ENCODE results near the gene PDE6G.

Gene PDE6G

GRCh38 chr17:81656118-81656743 lies at the start of gene PDE6G:
Gene PDE6G, minus strand, starts transcription at chr17:81656542. Its CDS starts 3,237 bp downstream, at chr17:81653305.
- TF ChIP-seq, protein P1, sequence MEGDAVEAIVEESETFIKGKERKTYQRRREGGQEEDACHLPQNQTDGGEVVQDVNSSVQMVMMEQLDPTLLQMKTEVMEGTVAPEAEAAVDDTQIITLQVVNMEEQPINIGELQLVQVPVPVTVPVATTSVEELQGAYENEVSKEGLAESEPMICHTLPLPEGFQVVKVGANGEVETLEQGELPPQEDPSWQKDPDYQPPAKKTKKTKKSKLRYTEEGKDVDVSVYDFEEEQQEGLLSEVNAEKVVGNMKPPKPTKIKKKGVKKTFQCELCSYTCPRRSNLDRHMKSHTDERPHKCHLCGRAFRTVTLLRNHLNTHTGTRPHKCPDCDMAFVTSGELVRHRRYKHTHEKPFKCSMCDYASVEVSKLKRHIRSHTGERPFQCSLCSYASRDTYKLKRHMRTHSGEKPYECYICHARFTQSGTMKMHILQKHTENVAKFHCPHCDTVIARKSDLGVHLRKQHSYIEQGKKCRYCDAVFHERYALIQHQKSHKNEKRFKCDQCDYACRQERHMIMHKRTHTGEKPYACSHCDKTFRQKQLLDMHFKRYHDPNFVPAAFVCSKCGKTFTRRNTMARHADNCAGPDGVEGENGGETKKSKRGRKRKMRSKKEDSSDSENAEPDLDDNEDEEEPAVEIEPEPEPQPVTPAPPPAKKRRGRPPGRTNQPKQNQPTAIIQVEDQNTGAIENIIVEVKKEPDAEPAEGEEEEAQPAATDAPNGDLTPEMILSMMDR (conservative IDR thresholded peaks at IDR 0.05; ENCODE audit: control insufficient read depth, insufficient read depth, low read depth, low read length): no peak
- DNase-seq (ENCODE audit: low read depth): no peak
- no peak within 1 kb of the TSS for H3K4me3 ChIP-seq (ENCODE audit: control insufficient read depth, low read depth, low read length)

DNA sequence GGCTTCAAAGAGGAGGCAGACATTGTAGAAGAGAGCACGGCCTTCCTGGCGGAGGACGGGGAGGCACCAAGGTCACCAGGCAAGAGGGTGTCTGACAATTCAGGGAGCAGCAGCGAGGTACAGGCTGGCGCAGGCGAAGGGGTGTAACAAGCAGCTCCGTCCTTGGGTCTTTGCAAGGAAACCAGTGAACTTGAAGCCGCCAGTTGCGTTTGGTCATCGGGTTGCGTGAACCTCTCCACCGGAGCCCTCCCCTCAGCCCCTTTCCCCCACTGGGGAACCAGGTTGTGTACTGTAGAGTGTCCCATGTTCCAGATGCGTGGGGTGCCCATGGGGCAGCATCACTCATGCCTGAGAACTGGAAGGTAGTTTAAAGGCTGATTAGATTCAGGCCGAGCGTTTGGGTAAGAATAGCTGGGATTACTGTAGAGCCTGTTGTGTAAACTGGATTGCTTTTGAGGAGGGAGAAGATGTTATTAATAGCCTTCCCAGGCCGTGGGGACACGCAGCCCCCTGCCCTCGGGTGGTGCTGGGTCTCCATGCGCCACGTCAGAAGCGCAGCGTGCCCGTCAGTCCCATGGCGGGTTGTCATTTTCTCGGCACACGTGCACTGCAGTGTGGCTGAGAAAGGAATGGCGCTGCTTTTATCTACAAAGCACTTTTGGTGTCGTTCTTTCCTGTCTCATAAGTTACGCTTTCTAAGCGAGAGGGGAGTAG lies 49.3 kb upstream of the PDE6G start:
- no peak for DNase-seq (ENCODE audit: low read depth)
- no peak overlapping the region for H3K4me3 ChIP-seq (ENCODE audit: control insufficient read depth, low read depth, low read length)
- TF ChIP-seq, protein P1 (conservative IDR thresholded peaks at IDR 0.05; ENCODE audit: control insufficient read depth, insufficient read depth, low read depth, low read length): no peak

DNA sequence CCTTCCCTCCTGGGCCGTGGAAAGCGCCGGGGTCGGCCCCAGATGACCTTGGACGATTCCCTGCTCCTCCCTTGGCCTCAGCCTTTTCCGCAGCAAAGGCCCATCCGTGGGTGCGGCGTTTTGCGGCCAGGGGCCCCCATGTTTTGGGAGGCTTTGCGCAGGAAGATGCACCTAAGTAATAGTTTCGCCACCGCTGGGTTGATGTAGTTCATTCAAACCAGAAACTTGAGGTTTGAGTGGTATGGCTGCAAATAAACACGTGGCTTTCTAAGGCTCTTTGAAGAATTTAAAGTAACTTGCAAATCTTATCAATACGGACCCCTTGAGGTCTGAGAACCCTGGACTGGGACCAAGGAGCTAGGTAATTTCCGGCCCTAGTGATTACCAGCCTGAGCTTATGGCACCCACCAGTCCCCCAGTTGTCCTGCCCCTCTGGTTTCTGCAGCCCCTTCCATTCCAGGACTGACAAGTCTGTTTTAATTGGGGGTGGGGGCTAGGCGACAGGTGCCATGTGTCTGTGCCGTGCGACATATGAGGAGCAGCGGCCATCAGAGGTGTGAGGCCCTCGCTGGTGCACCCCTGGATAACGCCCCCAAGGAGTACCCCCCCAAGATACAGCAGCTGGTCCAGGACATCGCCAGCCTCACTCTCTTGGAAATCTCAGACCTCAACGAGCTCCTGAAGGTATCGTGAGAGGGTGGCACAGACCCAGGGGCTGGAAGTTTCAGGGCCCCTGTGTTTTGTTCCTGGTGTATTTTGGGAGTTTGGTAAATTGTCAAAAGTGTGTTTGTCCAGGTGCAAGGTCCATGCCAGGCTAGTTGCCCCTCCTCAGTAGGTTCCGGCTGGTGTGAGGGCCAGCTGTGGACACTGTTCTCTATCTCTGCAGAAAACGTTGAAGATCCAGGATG lies 47.7 kb upstream of the PDE6G start:
- peak overlapping the region; percentile 87 for H3K4me3 ChIP-seq (ENCODE audit: control insufficient read depth, low read depth, low read length)
- TF ChIP-seq, protein P1 (conservative IDR thresholded peaks at IDR 0.05; ENCODE audit: control insufficient read depth, insufficient read depth, low read depth, low read length): no peak
- DNase-seq (ENCODE audit: low read depth): no peak

GRCh38 chr17:81702934-81703746 lies 46.8 kb upstream of the PDE6G start, which contains the start of gene MRPL12:
Gene MRPL12, plus strand, starts transcription at chr17:81703367. Its CDS starts 135 bp downstream, at chr17:81703502.
- TF ChIP-seq, protein P1 (conservative IDR thresholded peaks at IDR 0.05; ENCODE audit: control insufficient read depth, insufficient read depth, low read depth, low read length): no peak
- DNase-seq (ENCODE audit: low read depth): peak; percentile 89
- H3K4me3 ChIP-seq (ENCODE audit: control insufficient read depth, low read depth, low read length): peak within 1 kb of the TSS; percentile 87

- peak overlapping the region; percentile 87 for H3K4me3 ChIP-seq (ENCODE audit: control insufficient read depth, low read depth, low read length)
- DNase-seq (ENCODE audit: low read depth): no peak
- TF ChIP-seq, protein P1 (conservative IDR thresholded peaks at IDR 0.05; ENCODE audit: control insufficient read depth, insufficient read depth, low read depth, low read length): no peak
Measured at GRCh38 chr17:81701288-81702071, 45.1 kb upstream of the PDE6G start.
